Activated naive CD4-positive, alpha-beta T cell treated with anti-CD3 and anti-CD28 coated beads, Interleukin-2, amount 50 U/mL, for 24 hours (primary cell): ENCODE measurements around the gene CPZ.

ENCODE experiments used
- H3K27ac Mint-ChIP-seq: one replicate; pipeline ENCODE4 v1.8.0; 2021; ENCODE audit warnings: mild to moderate bottlenecking, mixed read lengths
- H3K27me3 Mint-ChIP-seq: one replicate; pipeline ENCODE4 v1.8.0; 2021; ENCODE audit warnings: mixed read lengths
- H3K36me3 Mint-ChIP-seq: one replicate; pipeline ENCODE4 v1.8.0; 2021; ENCODE audit warnings: mixed read lengths
- H3K4me1 Mint-ChIP-seq: one replicate; pipeline ENCODE4 v1.8.0; 2021; ENCODE audit warnings: mixed read lengths
- H3K4me3 Mint-ChIP-seq: one replicate; pipeline ENCODE4 v1.8.0; 2021; ENCODE audit warnings: mild to moderate bottlenecking, mixed read lengths
- H3K9me3 Mint-ChIP-seq: one replicate; pipeline ENCODE4 v1.8.0; 2021; ENCODE audit warnings: mixed read lengths

Gene CPZ

DNA sequence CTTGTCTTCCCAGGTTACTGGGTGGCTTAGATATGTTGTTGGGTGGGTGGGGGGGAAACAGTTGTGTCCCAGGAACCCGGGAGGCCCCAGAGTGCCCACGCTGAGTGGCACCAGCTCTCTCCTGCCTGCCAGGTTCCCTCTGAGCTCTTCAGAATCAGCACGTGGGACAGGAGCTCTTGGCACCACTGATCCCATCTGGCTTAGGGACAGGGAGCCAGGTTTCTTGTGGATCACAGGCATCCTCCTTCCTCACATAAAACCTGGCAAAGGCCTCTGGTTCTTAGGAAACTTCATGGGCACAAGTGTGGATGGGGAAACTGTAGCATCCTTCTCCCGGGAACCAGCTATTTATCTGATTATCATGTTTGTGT lies 8.9 kb upstream of the CPZ start:
- Mint-ChIP-seq H3K4me3 (no peak overlapping the region), H3K27me3 (peaks cover 8% of the 10 kb centered on the region), H3K27ac (no peak overlapping the region), H3K36me3 (no peaks in the 10 kb centered on the region), H3K9me3 (no peaks in the 10 kb centered on the region), H3K4me1 (no peaks in the 10 kb centered on the region)

DNA sequence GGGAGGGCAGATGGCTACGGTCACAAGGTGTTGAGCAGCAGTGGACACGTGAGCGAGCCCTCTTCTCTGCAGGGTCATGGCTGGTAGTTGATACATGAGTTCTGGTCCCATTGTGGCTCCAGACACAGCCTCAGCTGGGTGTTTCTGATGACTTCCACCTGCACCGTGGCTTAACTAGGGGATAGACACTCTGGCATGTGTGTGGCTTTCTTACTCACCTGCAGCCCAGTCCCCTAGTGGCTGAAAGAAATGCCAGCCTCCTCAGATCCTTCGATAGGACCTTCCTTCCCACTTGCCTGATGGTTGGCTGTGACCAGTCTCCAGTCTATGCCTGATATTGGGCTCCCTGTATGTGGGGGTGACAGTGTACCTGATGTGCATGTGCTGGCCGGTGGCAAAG lies 7.4 kb upstream of the CPZ start:
- no peak overlapping the region for H3K27ac Mint-ChIP-seq
- no peaks in the 10 kb centered on the region for H3K36me3 Mint-ChIP-seq
- H3K4me1 Mint-ChIP-seq, result no peaks in the 10 kb centered on the region
- peaks cover 4% of the 10 kb centered on the region for H3K27me3 Mint-ChIP-seq
- H3K4me3 Mint-ChIP-seq, result no peak overlapping the region
- no peaks in the 10 kb centered on the region for H3K9me3 Mint-ChIP-seq

DNA sequence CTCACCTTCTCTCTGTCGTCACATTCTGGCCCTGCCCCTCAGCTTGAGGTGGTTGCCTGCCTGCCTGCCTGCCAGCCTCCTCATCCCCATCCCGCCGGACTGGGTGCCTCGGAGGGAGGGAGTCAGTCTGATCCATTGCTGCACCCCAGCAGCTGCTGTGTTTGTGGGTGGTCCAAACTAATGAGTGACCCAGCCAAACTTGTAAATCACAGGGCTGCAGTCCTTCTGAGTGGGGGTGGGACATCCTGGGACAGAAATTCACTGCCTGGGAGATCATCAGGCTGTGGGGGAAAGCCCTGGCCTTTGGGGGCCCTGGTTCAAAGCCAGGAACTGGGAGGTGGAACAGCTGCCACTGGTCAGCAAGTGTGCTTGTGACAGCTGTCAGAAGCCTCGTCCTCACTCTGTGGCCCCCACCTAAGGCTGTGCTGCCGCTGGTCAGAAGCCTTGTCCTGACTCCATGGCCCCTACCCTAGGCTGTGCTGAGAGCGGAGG lies 6.8 kb upstream of the CPZ start:
- no peak overlapping the region for H3K27ac Mint-ChIP-seq
- no peaks in the 10 kb centered on the region for H3K9me3 Mint-ChIP-seq
- no peak overlapping the region for H3K4me3 Mint-ChIP-seq
- peaks cover 8% of the 10 kb centered on the region for H3K27me3 Mint-ChIP-seq
- H3K36me3 Mint-ChIP-seq, result no peaks in the 10 kb centered on the region
- H3K4me1 Mint-ChIP-seq, result no peaks in the 10 kb centered on the region

DNA sequence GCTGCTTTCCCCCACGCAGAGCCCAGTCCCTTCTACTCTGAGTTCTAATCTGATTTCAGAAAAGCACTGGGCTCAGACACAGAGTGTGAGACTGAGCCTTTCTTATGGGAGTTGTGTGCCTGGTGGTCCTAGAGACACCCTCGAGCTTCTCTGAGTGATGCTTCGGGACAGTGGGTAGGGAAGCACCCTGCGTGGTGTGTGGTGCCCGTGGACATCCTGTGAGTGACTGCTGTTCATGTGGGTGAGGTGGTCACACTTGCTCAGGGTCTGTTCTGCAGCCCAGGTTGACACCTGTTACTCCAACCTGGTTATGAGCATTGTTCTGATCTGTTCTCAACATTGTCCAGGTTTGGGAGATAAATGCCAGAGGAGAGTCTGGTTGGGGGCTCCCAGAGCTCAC lies 6.3 kb upstream of the CPZ start:
- Mint-ChIP-seq H3K27ac (no peak overlapping the region), H3K27me3 (peaks cover 8% of the 10 kb centered on the region), H3K4me1 (no peaks in the 10 kb centered on the region), H3K9me3 (no peaks in the 10 kb centered on the region), H3K36me3 (no peaks in the 10 kb centered on the region), H3K4me3 (no peak overlapping the region)

DNA sequence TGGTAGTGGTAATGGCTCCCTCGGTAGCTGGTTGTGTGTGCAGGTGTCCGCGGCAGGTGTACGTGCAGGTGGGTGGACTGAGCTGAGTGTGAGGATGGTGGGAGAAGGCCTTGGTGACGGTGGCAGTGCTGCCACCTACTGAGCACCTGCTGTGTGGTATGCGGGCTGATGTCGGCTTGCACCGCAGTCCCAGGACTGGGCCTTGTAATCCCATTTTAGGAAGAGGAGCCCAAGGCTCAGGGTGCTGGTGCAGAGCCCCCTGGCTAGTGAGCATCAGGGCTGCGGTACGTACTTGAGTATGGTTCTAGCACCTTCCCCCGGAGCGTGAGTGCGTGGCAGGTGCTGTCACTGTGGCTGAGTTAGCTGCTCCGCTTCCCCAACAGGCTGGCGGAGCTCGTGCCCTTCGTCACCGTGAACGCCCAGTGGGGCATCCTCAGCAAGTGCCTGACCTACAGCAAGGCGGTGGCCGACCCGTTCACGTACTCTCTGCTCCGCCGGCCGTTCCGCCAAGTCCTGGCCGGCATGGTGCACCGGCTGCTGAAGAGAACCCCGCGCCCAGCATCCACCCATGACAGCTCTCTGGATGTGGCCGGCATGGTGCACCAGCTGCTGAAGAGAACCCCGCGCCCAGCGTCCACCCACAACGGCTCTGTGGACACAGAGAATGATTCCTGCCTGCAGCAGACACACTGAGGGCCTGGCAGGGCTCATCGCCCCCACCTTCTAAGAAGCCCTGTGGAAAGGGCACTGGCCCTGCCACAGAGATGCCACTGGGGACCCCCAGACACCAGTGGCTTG lies 5.7 kb upstream of the CPZ start:
- no peaks in the 10 kb centered on the region for H3K9me3 Mint-ChIP-seq
- peaks cover 8% of the 10 kb centered on the region for H3K27me3 Mint-ChIP-seq
- no peak overlapping the region for H3K4me3 Mint-ChIP-seq
- H3K36me3 Mint-ChIP-seq, result no peaks in the 10 kb centered on the region
- no peaks in the 10 kb centered on the region for H3K4me1 Mint-ChIP-seq
- H3K27ac Mint-ChIP-seq, result no peak overlapping the region

DNA sequence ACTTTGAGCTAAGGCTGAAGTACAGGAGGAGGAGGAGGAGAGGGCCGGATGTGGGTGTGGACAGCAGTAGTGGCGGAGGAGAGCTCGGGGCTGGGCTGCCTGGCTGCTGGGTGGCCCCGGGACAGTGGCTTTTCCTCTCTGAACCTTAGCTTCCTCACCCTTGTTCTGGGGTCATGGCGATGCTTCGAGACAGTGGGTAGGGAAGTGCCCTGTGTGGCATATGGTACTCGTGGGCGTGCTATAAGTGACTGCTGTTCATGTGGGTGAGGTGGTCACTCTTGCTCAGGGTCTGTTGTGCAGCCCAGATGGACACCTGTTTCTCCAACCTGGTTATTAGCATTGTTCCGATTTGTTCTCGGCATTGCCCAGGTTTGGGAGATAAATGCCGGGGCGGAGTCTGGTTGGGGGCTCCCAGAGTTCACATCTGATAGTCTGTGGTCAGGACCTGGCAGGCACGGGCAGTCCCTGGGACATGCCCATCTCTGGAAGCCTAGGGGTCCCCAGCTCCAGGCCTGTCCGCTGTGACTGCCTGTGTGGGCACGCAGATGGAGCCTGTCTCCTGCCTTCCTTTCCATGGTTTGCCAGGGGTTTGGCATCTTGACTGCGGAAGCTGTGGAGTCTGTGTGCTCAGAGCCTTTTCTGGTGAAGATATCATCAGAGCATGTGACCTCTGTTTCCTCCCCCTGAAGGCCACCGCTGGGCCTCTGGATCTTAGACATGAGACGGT lies 4.9 kb upstream of the CPZ start:
- no peaks in the 10 kb centered on the region for H3K36me3 Mint-ChIP-seq
- no peaks in the 10 kb centered on the region for H3K9me3 Mint-ChIP-seq
- H3K27ac Mint-ChIP-seq, result no peak overlapping the region
- no peaks in the 10 kb centered on the region for H3K4me1 Mint-ChIP-seq
- no peak overlapping the region for H3K4me3 Mint-ChIP-seq
- peaks cover 8% of the 10 kb centered on the region for H3K27me3 Mint-ChIP-seq

DNA sequence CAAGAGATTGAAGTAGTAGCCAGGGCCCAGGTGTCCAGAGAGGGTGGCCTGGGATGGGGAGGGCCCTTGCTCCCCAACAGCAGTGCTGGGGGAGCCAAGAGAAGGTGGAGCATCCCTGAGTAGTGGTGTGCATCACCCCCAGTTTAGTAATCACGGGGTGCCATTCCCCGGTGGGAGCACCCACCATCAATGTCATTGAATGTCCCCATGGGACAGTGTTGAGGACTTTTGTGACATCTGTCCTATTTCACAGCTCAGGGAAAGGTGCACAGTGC lies 4.4 kb upstream of the CPZ start:
- Mint-ChIP-seq H3K27me3 (peaks cover 8% of the 10 kb centered on the region), H3K4me3 (no peak overlapping the region), H3K27ac (no peak overlapping the region), H3K36me3 (no peaks in the 10 kb centered on the region), H3K4me1 (no peaks in the 10 kb centered on the region), H3K9me3 (no peaks in the 10 kb centered on the region)

DNA sequence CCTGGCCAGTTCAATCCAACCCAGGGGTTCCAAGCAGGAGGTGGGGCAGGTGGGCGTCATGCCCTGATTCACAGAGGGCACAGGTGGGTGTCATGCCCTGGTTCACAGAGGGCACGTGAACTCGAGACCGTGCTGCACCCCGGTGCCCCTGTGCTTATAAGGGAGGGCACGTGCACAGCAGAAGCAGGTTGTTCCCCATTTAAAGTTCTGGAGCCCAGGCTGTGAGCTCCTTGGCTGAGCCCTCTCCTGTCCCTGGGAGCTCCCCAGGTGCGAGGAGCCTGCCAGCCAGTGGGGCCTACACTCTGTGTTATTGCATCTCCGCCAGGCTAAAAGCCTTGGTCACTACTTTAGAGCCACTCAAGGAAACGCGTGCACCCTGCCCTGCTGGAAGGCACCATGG lies 3.2 kb upstream of the CPZ start:
- no peaks in the 10 kb centered on the region for H3K9me3 Mint-ChIP-seq
- no peaks in the 10 kb centered on the region for H3K4me1 Mint-ChIP-seq
- H3K27ac Mint-ChIP-seq, result no peak overlapping the region
- H3K4me3 Mint-ChIP-seq, result no peak overlapping the region
- H3K27me3 Mint-ChIP-seq, result peaks cover 8% of the 10 kb centered on the region
- H3K36me3 Mint-ChIP-seq, result no peaks in the 10 kb centered on the region

DNA sequence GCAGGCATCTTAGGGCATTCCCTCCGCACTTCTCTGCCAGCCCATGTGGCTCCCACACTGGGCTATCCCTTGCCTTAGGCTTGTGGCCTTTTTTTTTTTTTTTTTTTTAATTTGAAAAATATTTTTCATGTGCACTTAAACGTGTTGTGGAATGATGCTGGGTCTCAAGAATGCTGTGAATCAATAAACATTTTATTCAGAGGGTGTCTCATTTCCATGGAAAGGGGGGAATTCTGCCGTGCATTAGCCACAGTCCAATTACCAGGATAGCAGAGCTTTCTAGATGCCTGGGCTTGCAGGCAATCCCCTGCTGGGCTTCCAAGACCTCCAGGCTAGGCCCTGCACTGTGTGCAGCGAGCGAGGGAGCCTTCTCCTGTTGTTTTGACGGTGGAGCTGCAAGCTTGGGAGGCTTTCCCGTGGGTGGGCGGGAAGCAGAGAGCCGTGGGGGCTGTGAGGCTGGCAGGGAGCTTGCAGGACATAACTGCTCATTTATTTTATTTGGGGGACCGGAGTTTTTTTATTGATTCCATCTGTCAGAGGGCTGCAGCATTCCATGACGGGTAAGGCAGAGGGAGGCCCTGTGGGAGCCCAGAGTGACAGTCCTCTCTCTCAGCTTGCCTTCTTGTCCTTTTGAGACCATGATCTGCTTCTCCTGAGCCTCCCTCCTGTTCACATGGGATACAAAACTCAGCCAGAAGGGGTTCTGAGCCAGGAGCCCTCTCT lies 2.6 kb upstream of the CPZ start:
- Mint-ChIP-seq H3K4me3 (no peak overlapping the region), H3K27me3 (peaks cover 10% of the 10 kb centered on the region), H3K27ac (no peak overlapping the region), H3K36me3 (no peaks in the 10 kb centered on the region), H3K4me1 (no peaks in the 10 kb centered on the region), H3K9me3 (no peaks in the 10 kb centered on the region)

DNA sequence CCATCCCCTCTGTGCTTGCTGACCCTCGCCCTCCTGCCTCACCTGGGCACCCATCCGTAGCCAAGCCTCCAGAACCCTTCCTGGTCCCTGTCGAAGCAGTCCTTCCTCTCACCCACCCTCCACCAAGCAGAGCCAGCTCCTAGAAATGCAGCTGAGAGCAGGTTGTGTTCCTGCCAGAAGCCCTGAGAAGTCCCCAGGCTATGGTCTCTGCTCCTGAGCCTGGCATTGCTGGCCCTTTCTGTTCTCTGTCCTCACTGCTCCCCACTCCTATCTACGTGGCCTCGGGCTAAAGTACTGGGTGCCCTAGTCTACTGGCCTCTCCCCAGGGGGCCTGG lies 2.1 kb upstream of the CPZ start:
- Mint-ChIP-seq H3K27ac (no peak overlapping the region), H3K4me3 (no peak overlapping the region), H3K9me3 (no peaks in the 10 kb centered on the region), H3K4me1 (no peaks in the 10 kb centered on the region), H3K27me3 (peaks cover 10% of the 10 kb centered on the region), H3K36me3 (no peaks in the 10 kb centered on the region)

DNA sequence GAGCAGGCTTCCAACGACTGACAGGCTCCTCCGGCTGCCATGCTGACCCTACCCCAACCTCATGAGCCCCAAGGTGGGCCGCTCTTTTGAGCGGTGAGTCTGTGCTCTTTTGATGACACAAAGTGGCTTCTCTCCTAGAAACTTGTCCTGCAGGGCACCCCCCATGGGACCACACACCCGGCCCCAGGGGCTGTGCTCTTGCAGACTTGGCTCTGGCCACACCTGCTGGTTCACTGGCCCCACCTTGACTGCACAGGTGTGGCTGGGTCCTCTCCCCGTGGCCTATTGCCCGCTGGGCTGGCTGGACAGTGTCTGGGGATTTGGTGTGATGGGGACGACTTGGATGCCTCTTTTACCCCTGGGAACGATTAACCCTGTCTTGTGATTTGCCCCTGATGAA lies 1.5 kb upstream of the CPZ start:
- Mint-ChIP-seq H3K4me3 (no peak overlapping the region), H3K27me3 (peaks cover 12% of the 10 kb centered on the region), H3K36me3 (no peaks in the 10 kb centered on the region), H3K27ac (no peak overlapping the region), H3K4me1 (no peaks in the 10 kb centered on the region), H3K9me3 (no peaks in the 10 kb centered on the region)

DNA sequence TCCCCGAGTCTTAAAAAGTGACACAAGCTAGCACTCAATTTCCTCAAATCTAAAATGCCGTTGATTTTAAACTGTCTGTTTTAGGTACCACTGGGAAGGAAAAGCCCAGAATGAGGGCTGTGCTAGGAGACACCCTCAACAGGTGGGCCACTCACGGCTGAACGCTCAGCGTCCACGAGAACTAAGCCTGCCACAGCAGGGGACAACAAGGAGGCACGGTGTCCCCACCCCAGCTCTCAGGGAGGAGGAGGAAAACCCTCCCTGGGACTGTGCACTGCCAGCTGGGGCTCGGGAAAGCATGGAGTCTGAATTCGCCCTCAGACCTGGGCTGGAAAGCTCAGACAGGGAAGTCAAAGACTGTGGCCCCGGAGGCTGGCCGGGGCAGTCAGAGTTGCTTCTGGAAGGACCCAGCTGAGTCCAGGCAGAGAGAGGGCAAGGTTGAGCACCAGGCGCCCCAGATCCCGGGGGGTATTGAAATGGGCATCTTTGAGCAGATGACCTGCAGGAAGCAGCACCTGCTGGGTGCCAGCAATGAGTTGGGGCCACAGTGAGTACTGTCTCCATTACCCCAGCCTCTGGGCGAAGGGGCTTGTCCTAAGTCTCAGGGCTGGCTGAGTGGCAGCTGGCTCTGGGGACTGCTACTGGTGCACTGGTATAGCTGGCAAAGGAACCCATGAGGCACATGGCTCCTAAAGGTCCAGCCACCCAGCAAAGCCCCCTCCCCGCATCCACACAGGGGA lies 769 bp upstream of the CPZ start:
- no peaks in the 10 kb centered on the region for H3K36me3 Mint-ChIP-seq
- H3K27me3 Mint-ChIP-seq, result peaks cover 12% of the 10 kb centered on the region
- no peak overlapping the region for H3K27ac Mint-ChIP-seq
- no peaks in the 10 kb centered on the region for H3K9me3 Mint-ChIP-seq
- no peaks in the 10 kb centered on the region for H3K4me1 Mint-ChIP-seq
- H3K4me3 Mint-ChIP-seq, result no peak overlapping the region

DNA sequence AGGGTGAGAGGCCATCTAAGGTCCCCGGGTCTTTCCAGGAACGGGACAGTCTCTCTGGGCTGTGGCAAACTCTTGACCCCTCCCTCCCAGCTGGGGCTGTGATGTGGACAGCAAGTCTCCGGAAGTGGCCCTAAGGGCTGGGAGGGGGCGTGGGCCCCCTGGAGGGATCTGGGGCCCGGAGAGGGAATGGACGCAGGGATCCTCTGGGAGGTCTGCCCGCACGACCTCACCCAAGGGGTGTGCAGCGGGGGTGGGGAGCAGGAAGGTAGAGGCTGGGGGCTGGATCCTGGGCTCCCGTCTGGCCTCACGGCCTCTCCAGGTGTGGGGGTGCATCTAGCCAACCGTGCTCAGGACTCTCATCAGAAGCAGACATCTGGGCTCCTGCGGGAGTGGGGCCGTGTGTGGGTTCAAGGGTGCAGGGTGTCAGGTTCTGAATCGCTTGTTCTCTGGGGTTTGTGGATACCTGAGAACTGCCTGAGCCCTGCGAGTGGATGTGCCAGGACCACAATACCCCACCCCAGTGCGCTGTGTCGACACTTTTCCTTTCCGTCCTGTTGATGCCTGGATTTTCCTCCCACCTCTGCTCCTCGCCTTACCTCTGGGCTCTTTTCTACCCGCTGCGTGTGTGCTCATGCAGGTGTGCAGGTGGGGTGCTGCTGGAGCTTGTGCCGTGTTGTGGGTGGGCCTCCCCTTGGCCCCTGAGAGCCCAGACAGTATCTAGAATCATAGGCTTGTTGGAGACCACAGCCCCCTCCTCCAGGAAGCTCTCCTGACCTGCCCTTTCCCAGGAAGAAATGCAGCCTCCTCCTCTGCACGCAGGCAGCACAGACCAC lies 915 bp downstream of the CPZ start:
- Mint-ChIP-seq H3K27ac (no peak overlapping the region), H3K4me3 (no peak overlapping the region), H3K27me3 (peaks cover 12% of the 10 kb centered on the region), H3K9me3 (no peaks in the 10 kb centered on the region), H3K4me1 (no peaks in the 10 kb centered on the region), H3K36me3 (no peaks in the 10 kb centered on the region)

DNA sequence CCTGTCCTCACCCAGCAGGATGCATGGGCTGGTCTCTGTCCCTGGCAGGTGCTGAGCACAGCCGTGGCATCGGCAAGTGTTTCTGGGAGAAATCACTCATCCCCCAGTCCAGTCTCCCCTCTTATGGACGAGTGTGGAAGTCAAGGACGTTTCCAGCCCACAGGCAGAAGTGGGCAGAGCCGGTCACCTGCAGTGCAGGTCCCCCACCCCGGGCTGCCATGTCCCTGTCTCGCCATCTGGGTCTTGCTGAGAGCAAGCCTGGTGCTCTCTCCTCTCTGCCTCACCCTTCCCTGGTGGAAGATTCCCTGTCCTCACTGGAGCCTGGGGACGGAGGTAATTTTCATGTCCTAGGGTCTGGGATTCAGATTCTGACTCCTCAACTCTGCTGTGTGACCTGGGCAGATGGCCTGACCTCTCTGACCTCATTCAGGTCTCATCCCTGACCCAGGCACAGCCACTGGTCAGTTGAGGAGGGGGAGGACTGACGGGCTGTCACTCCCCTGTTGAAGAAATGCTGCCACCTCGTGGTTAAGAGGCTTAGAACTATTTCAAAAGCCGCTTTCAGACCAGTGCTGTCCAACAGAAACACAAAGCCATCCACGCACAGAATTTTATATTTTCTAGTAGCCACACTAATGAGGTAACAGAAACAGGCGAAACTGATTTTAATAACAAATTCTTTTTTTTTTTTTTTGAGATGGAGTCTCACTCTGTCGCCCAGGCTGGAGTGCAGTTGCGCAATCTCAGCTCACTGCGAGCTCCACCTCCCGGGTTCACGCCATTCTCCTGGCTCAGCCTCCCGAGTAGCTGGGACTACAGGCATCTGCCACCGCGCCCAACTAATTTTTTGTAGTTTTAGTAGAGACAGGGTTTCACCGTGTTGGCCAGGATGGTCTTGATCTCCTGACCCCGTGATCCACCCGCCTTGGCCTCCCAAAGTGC lies 1.8 kb downstream of the CPZ start:
- peaks cover 12% of the 10 kb centered on the region for H3K27me3 Mint-ChIP-seq
- no peaks in the 10 kb centered on the region for H3K36me3 Mint-ChIP-seq
- H3K4me1 Mint-ChIP-seq, result no peaks in the 10 kb centered on the region
- H3K4me3 Mint-ChIP-seq, result no peak overlapping the region
- no peaks in the 10 kb centered on the region for H3K9me3 Mint-ChIP-seq
- H3K27ac Mint-ChIP-seq, result peak overlapping the region; percentile 51
